Peyer's patch (tissue), 4 donors: ENCODE results near the gene PTPRE.

Experiments used
- POLR2A ChIP-seq, 2 donors: fragments of 450-650 bp; IDR thresholded peaks; one replicate each; pipeline ENCODE4 v1.5.1; 2017; ENCODE audit warnings: antibody characterized with exemption in 2 of 2, mild to moderate bottlenecking in 2 of 2, moderate library complexity in 2 of 2
- TF ChIP-seq, protein P1 (sequence below), 6 experiments: fragments of 450-650 bp in 4 of 6; fragments of 200-600 bp in 2 of 6; sonication (generic) in 1 of 6; IDR thresholded peaks; one replicate each; pipeline ENCODE4 v1.5.1; 2017 to 2019; ENCODE audit warnings: antibody characterized with exemption in 6 of 6, mild to moderate bottlenecking in 3 of 6, moderate library complexity in 1 of 6

DNA sequence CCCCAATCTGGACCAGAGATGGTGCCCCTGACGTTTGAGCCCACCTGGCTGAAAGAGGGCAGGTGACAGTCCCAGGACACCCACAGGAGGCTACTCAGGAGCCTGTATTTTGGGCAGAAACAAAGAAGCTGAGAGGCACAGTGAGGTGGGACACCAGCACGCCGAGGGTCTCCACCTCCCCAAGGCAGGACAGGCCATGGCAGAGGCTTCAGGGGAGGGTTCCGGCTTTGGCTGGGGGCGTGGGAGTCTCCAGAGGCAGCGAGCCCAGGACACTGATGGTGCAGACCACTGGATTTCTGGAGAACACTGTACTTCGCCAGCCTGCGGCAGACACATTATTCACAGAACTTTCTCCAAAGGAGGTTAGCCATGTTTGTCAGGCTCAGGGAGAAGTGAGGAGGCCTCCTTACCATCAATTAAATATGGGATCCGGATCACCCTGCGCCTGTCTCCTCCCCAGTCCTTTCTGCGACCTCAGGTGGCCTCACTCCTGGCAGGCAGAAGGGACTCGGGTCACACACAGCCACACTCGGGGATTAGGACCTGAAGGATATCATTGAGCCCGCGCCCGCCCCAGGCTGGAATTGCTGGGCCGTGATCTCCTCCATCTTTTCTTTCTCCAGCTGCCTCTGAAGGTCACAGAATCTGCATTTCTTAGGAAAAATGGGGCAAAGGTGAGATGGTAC lies 121.1 kb downstream of the PTPRE start:
- TF ChIP-seq, protein P1, sequence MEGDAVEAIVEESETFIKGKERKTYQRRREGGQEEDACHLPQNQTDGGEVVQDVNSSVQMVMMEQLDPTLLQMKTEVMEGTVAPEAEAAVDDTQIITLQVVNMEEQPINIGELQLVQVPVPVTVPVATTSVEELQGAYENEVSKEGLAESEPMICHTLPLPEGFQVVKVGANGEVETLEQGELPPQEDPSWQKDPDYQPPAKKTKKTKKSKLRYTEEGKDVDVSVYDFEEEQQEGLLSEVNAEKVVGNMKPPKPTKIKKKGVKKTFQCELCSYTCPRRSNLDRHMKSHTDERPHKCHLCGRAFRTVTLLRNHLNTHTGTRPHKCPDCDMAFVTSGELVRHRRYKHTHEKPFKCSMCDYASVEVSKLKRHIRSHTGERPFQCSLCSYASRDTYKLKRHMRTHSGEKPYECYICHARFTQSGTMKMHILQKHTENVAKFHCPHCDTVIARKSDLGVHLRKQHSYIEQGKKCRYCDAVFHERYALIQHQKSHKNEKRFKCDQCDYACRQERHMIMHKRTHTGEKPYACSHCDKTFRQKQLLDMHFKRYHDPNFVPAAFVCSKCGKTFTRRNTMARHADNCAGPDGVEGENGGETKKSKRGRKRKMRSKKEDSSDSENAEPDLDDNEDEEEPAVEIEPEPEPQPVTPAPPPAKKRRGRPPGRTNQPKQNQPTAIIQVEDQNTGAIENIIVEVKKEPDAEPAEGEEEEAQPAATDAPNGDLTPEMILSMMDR (IDR thresholded peaks at IDR 0.05) = no peak
- no peak for TF ChIP-seq POLR2A (IDR thresholded peaks at IDR 0.05)
